HG02884 (cell line): ENCODE data around the gene TXN.
"Not testable (repeated sequence)": the region's sequence is repeated elsewhere in the genome, so short reads cannot be mapped to it uniquely, and the experiment has no call there.

ENCODE experiments used
- ATAC-seq: cut with Tn5 transposase; IDR thresholded peaks from one replicate; pipeline ENCODE4 v1.9.1; 2021; ENCODE audit warnings: mild to moderate bottlenecking, moderate library complexity; ENCODE audit not compliant: unreplicated experiment

The TXN gene

DNA sequence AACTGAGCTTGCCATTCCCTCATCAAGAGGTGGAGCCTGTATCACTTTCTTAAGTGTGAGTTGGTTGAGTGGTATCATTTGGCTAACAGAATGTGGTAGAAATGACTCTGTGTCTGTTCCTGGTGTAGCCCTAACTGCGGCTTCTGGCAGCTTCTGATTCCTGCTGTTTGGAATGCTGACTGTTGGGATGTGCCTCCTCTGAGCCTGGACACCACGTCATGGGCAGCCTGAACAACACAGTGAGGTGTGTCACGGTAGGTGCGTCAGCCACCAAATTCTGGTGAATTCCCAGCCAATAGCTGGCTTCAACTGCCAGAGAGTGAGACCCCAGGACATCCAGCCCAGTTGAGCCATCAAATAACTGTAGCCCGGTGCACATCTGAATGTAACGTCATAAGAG, 42.2 kb downstream of the TXN start:
- ATAC-seq, result no peak

DNA sequence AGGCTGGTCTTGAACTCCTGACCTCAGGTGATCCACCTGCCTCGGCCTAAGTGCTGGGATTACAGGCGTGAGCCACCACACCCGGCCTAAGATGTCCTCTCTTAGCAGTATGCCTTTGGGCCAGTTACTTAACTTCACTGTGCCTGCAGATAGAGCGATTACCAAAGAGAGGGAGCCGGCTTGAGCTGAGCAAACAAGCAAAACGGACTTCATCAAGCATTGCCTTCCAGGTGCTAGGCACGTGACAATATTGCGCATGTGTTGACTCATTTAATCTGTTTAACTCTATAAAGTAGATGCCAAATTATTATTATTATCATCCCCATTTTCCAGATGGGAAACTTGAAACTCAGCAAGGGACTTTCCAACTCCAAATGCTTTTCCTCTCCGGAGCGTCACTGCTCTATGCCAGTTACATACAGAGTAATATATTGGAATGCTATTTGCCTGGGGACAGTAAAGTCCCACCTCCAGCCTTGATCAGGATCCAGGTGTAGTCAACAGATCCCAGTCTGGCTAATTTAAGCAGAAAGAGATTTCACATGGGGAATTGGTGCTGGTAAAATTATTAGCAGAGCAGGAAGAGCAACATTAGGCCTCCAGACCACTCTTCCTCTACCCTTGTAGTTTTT, 42.8 kb downstream of the TXN start:
- ATAC-seq, result no peak

DNA sequence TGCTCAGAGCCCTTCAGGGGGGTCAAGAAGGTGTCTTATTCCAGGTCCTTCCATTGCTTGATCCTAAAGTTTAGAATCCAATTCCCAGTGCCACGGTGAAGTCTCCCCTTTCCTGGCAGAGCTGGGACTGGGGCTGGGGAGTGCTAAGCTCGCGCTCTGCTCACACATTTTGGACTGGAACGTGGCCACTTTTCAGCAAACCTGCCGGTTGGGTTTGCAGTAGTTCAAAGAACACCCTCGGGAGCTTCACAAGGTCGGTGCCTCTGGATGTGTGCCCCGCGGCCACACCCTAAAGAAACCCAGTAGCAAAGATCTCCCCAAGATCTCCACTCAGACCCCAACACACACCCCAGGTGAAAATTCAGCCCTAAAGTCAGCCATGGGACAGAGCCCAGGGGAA, 48.3 kb downstream of the TXN start, which contains the start of gene C9orf152:
TSS of gene C9orf152 (minus strand) at position 129 of the 400 bp plus-strand sequence. CDS start 580 bp downstream, outside the sequence.
- no peak for ATAC-seq

DNA sequence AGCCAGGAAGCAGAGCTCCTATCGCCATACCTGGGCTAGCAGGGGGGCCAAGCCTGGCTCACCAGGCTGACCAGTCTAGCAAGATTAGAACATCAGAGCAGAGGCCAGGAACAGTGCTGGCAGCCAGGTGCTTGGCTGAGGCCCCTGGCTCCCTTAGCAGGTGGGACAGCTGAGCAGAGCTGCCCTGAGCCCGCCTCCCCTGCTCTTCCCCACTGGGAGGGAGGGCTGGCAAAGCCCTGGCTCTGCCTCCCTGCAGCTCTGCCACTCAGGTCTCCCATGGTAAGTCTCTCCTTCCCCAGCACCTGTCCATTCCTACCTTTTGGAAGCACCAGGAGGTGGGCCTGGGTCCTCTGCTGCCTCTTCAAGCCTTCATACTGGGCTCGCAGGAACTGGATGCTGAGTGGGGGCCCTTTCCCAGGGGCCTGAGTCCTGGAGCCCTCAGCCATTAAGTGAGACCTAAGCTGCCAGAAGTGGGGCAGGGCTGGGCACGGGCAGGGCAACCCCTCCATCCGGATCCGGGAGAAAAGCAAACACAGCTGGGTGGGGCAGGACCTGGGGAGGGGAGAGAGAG, 49.2 kb downstream of the TXN start:
- ATAC-seq, result no peak

DNA sequence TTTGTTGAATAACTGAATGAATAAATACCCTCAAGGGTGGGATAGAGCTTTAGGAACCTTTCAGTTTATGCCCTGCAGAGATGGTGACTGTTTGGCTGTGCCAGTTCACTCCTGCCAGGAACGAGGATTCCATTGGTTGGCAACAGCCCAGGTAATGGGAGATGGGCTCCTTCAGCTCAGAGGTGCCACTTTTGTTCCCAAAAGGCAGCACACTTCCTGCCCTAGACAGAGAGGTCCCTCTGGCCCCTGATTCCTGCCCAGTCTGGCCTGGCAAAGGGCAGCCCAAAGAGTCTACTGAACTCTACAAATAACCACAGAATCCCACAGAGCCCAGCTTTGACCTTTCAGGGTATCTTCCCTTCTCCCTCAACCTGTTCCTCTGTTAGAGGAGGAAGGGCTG, 49.9 kb downstream of the TXN start:
- no peak for ATAC-seq

DNA sequence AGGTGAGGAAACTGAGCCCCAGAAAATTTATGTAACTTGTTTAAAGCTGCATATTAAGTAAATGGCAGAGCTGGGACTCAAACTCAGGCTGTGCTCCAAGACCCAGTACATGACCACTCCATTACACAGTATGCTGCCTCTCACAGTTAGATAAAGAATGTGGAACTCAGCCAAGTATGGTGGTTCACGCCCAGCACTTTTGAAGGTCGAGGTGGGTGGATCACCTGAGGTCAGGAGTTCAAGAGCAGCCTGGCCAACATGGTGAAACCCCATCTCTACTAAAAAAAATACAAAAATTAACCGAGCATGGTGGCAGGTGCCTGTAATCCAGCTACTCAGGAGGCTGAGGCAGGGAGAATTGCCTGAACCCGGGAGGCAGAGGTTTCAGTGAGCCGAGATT, 50.7 kb downstream of the TXN start:
- ATAC-seq, result not testable (repeated sequence)

DNA sequence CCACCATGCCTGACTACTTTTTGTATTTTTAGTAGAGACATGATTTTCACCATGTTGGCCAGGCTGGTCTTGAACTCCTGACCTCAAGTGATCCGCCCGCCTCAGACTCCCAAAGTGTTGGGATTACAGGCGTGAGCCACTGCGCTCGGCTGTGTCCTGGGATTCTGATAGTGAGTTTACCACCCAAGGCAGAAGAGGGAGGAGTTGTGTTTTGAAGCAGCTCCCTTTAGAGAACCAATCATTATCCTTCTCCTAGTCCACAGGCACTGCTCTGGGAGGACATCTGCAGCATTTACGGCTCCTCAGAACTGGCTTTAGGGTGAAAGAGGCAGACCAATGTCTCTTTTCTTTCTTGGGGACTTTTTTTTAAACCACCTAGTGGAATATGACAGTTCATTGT, 54.1 kb downstream of the TXN start:
- no peak for ATAC-seq

DNA sequence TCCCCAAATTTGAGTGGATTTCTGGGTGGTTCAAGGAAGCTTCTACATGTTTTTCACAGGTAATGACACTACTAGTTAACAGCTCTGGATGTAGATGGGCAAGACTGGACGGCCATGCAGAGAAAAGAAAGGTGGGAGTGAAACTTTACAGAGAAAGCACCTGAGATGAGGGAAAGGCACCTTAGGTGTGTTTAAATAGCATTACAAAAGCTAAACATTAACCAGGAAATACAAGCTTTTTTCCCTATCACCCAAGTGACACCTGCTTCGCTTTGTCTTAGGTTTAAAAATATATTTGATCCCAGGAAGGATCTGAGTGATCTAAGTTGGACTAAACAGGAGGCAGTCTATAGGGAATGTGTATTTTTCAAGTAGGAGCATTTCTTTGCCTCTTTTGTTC, 56.7 kb downstream of the TXN start:
- ATAC-seq, result no peak

DNA sequence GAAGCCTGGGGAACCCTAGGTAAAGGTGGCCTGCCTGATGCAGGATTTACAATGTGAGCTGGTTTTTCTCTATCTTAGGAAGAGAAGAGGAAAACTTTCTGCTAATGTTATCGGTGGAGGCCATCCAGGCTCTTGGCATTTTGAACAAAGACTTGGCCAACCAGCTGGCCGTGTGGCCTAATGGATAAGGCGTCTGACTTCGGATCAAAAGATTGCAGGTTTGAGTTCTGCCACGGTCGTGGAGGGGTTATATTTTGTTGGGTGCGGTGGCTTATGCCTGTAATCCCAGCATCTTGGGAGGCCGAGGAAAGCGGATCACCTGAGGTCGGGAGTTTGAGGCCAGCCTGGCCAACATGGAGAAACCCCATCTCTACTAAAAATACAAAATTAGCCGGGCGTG, 58.0 kb downstream of the TXN start:
- no peak for ATAC-seq

DNA sequence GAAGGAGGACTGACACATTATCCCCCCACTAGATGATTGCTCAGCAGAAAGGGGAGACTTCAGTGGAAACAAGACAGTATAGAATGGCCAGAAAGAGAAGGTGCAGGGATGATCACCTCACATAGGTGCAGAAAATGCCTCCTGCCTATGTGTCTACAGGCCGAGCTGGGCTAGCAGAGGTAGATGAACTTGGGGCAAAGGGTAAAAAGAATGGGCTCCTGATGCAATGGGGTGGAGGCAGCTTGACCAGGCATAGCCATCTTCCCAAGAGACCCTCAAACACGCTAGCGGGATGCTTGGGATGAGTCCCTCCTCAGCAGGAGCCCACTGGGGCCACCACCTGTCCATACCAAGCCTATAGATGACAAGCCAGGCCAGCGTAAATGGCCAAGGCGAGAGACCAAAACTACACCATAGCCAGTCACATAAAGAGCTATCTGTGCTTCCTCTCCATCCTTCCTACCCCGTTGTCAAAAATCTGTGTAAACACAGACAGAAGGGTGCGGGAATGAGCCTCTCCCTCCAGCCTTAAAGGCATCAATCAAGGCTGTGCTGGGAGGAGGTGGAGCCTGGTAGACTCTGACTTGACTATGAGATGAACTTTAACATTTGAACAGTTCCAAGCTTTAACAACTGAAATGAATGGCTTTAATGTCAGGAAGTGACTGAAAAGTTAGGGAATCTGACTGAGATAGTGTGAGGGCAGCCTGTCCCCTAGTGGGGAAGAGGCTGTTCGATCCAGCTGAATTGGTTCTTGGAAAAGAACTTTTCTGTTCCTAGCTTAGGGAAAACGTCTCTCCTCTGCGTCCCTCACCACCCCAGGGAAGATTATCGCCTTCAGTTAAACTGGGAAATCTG, 58.7 kb downstream of the TXN start:
- no peak for ATAC-seq

DNA sequence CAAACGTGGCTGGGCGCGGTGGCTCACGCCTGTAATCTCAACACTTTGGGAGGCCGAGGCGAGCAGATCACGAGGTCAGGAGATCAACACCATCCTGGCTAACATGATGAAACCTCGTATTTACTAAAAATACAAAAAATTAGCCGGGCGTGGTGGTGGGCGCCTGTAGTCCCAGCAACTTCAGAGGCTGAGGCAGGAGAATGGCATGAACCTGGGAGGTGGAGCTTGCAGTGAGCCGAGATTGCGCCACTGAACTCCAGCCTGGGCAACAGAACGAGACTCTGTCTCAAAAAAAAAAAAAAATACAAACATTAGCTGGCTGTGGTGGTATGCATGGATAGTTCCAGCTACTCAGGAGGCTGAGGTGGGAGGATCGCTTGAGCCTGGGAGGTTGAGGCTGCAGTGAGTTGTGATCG, 60.2 kb downstream of the TXN start:
- not testable (repeated sequence) for ATAC-seq
